Liver (tissue), 9 donors: Measurements from ENCODE around the gene FADS6. TPM values are rescaled to one million over a fixed set of nuclear protein-coding genes. Genes with fewer than 3 reads are reported as not detected.

ENCODE experiments used
- DNase-seq: peaks from one replicate; pipeline ENCODE4 v3.0.0-alpha.2; 2017; ENCODE audit warnings: low spot score
- H3K27ac ChIP-seq, 2 donors: one replicate each; pipeline ENCODE4 v1.7.0; 2013; ENCODE audit warnings: inconsistent platforms in 2 of 2, low read length in 2 of 2, control low read depth in 1 of 2, low read depth in 1 of 2, mild to moderate bottlenecking in 1 of 2
- H3K27me3 ChIP-seq, 4 donors: one replicate each; pipeline versions ENCODE4 v1.6.1 to v1.7.0; 2013; ENCODE audit warnings: low read length in 3 of 4, inconsistent platforms in 1 of 4, mild to moderate bottlenecking in 1 of 4, moderate library complexity in 1 of 4; ENCODE audit not compliant: control insufficient read depth in 4 of 4, insufficient read depth in 4 of 4
- H3K36me3 ChIP-seq, 4 donors: one replicate each; pipeline versions ENCODE4 v1.6.1 to v1.7.0; 2013; ENCODE audit warnings: low read length in 3 of 4, mild to moderate bottlenecking in 3 of 4, low read depth in 1 of 4, moderate library complexity in 1 of 4; ENCODE audit not compliant: control insufficient read depth in 4 of 4, insufficient read depth in 3 of 4
- H3K4me1 ChIP-seq, 4 donors: one replicate each; pipeline versions ENCODE4 v1.6.1 to v1.7.0; 2013; ENCODE audit warnings: low read length in 3 of 4, mild to moderate bottlenecking in 3 of 4, moderate library complexity in 1 of 4; ENCODE audit not compliant: control insufficient read depth in 4 of 4, insufficient read depth in 4 of 4
- H3K4me3 ChIP-seq, 3 donors: one replicate each; pipeline versions ENCODE4 v1.6.1 to v1.7.0; 2013; ENCODE audit warnings: low read length in 3 of 3, control low read depth in 1 of 3, low read depth in 1 of 3, mild to moderate bottlenecking in 1 of 3
- H3K9ac ChIP-seq, 2 donors: one replicate each; pipeline ENCODE4 v1.7.0; 2013; ENCODE audit warnings: low read length in 2 of 2, mild to moderate bottlenecking in 2 of 2, moderate library complexity in 2 of 2, control low read depth in 1 of 2, low read depth in 1 of 2
- H3K9me3 ChIP-seq, 4 donors: one replicate each; pipeline versions ENCODE4 v1.6.1 to v1.7.0; 2013; ENCODE audit warnings: low read length in 3 of 4; ENCODE audit not compliant: control insufficient read depth in 4 of 4
- ATF3 ChIP-seq: IDR thresholded peaks from 2 replicates; pipeline ENCODE4 v1.6.1; 2016; ENCODE audit warnings: antibody characterized with exemption
- CTCF ChIP-seq: fragments of 150-350 bp; IDR thresholded peaks from 2 replicates; pipeline ENCODE4 v1.5.1; 2017; ENCODE audit warnings: improper control_type of control experiment, low read depth, low read length; ENCODE audit not compliant: missing input control
- EGR1 ChIP-seq, 2 donors: IDR thresholded peaks; 2 replicates each; pipeline ENCODE4 v1.6.1; 2016 to 2018; ENCODE audit warnings: antibody characterized with exemption in 2 of 2, low read depth in 2 of 2
- FOXA1 ChIP-seq: IDR thresholded peaks from 2 replicates; pipeline ENCODE4 v1.6.1; 2016; ENCODE audit warnings: antibody characterized with exemption
- FOXA2 ChIP-seq: IDR thresholded peaks from 2 replicates; pipeline ENCODE4 v1.6.1; 2016; ENCODE audit warnings: antibody characterized with exemption
- GABPA ChIP-seq, 2 donors: IDR thresholded peaks in 1 of 2; conservative IDR thresholded peaks in 1 of 2; 2 replicates each; pipeline ENCODE4 v1.6.1; 2016; ENCODE audit warnings: antibody characterized with exemption in 2 of 2, mild to moderate bottlenecking in 1 of 2, moderate library complexity in 1 of 2
- HNF4A ChIP-seq, 2 donors: conservative IDR thresholded peaks; 2 replicates each; pipeline ENCODE4 v1.6.1; 2016; ENCODE audit warnings: antibody characterized with exemption in 2 of 2, mild to moderate bottlenecking in 2 of 2
- HNF4G ChIP-seq: IDR thresholded peaks from 2 replicates; pipeline ENCODE4 v1.6.1; 2016; ENCODE audit warnings: antibody characterized with exemption
- JUND ChIP-seq, 2 donors: IDR thresholded peaks; 2 replicates each; pipeline ENCODE4 v1.6.1; 2016; ENCODE audit warnings: antibody characterized with exemption in 2 of 2
- MAX ChIP-seq: IDR thresholded peaks from 2 replicates; pipeline ENCODE4 v1.6.1; 2016; ENCODE audit warnings: antibody characterized with exemption
- NR2F2 ChIP-seq: IDR thresholded peaks from 2 replicates; pipeline ENCODE4 v1.6.1; 2016; ENCODE audit warnings: antibody characterized with exemption
- RAD21 ChIP-seq, 2 donors: IDR thresholded peaks; 2 replicates each; pipeline ENCODE4 v1.6.1; 2016; ENCODE audit warnings: antibody characterized with exemption in 2 of 2, mild to moderate bottlenecking in 2 of 2
- REST ChIP-seq: IDR thresholded peaks from 2 replicates; pipeline ENCODE4 v1.6.1; 2016; ENCODE audit warnings: antibody characterized with exemption, mild to moderate bottlenecking
- RXRA ChIP-seq, 2 donors: IDR thresholded peaks; 2 replicates each; pipeline ENCODE4 v1.6.1; 2017 to 2018; ENCODE audit warnings: antibody characterized with exemption in 2 of 2, mild to moderate bottlenecking in 1 of 2
- SP1 ChIP-seq: IDR thresholded peaks from 2 replicates; pipeline ENCODE4 v1.6.1; 2018; ENCODE audit warnings: antibody characterized with exemption, mild to moderate bottlenecking
- TAF1 ChIP-seq: conservative IDR thresholded peaks from 2 replicates; pipeline ENCODE4 v1.6.1; 2016; ENCODE audit warnings: antibody characterized with exemption, mild to moderate bottlenecking
- YY1 ChIP-seq: IDR thresholded peaks from 2 replicates; pipeline ENCODE4 v1.6.1; 2016; ENCODE audit warnings: antibody characterized with exemption, mild to moderate bottlenecking
- ZBTB33 ChIP-seq: IDR thresholded peaks from 2 replicates; pipeline ENCODE4 v1.6.1; 2016; ENCODE audit warnings: antibody characterized with exemption
- WGBS: extraction: QIAGEN DNeasy Blood & Tissue Kit; methylation state at CpG from one replicate; pipeline ENCODE4 v1.1.7; 2013; 5-methylcytosine and 5-hydroxymethylcytosine counted together
- polyA plus RNA-seq, 2 donors: library from polyadenylated mRNA; stranded (reverse) in 1 of 2; unstranded in 1 of 2; fragments of 200-250 nt in 1 of 2; fragments of >200 nt in 1 of 2; fragmentation: Nextera tagmentation in 1 of 2; extraction: Ambion mirVana in 1 of 2; gene quantifications; one replicate each; pipeline versions ENCODE4 v1.2.1 to v1.2.3, GENCODE V29; 2013 to 2015
- total RNA-seq, 2 donors: library from RNA; depleted of rRNA; stranded (reverse); fragments of >200 nt; gene quantifications; one replicate each; pipeline ENCODE4 v1.2.3, GENCODE V29; 2014
- donor health status: healthy.
- donor health status: healthy.
- donor health status: healthy.
- donor health status: healthy.
- donor health status: healthy.

The FADS6 gene
- total and polyA plus RNA-seq, 4 donors: 2.1 to 7.1 (median 4.2) TPM; not detected in 1

GRCh38 chr17:74903671-74904070, 10.2 kb upstream of the FADS6 start (continued):
- TF ChIP-seq REST: no peak
- TF ChIP-seq FOXA1: no peak
- no peak for TF ChIP-seq HNF4A (conservative IDR thresholded peaks at IDR 0.05)

GRCh38 chr17:74903034-74903433, 9.6 kb upstream of the FADS6 start:
- Histone ChIP-seq H3K4me3 (no peak overlapping the region), H3K9ac (no peak overlapping the region), H3K27ac (no peak overlapping the region), H3K9me3 (no peaks in the 10 kb centered on the region), H3K4me1 (no peaks in the 10 kb centered on the region), H3K36me3 (no peaks in the 10 kb centered on the region), H3K27me3 (peaks cover 0 to 3% (median under 1%) of the 10 kb centered on the region in 4 donors)
- WGBS: 83% methylated on average over 9 of the region's 9 CpGs
- TF ChIP-seq CTCF: no peak
- no peak for TF ChIP-seq YY1
- TF ChIP-seq FOXA2: no peak
- TF ChIP-seq HNF4G: no peak
- no peak for TF ChIP-seq TAF1
- no peak for TF ChIP-seq NR2F2
- no peak for TF ChIP-seq RXRA (IDR thresholded peaks at IDR 0.05)
- TF ChIP-seq RAD21 (IDR thresholded peaks at IDR 0.05): no peak
- no peak for TF ChIP-seq JUND (IDR thresholded peaks at IDR 0.05)
- no peak for TF ChIP-seq HNF4A (conservative IDR thresholded peaks at IDR 0.05)
- TF ChIP-seq SP1: no peak
- no peak for TF ChIP-seq MAX
- no peak for TF ChIP-seq GABPA (IDR thresholded peaks at IDR 0.05 in 1 of 2, conservative IDR thresholded peaks at IDR 0.05 in 1 of 2)
- no peak for DNase-seq

- H3K27ac ChIP-seq: no peak overlapping the region
- DNase-seq: no peak
- H3K36me3 ChIP-seq: no peaks in the 10 kb centered on the region
- peaks cover 0 to 3% (median under 1%) of the 10 kb centered on the region in 4 donors for H3K27me3 ChIP-seq
- H3K4me1 ChIP-seq: no peaks in the 10 kb centered on the region
- no peak overlapping the region for H3K4me3 ChIP-seq
- no peaks in the 10 kb centered on the region for H3K9me3 ChIP-seq
- WGBS: 77% methylated on average over 14 of the region's 14 CpGs
- H3K9ac ChIP-seq: no peak overlapping the region
- TF ChIP-seq ZBTB33 (no peak), RXRA (IDR thresholded peaks at IDR 0.05) (no peak), FOXA2 (no peak), YY1 (no peak), HNF4A (conservative IDR thresholded peaks at IDR 0.05) (no peak), JUND (IDR thresholded peaks at IDR 0.05) (no peak), CTCF (no peak), EGR1 (IDR thresholded peaks at IDR 0.05; ENCODE audit: low read depth in 2 of 2) (no peak), ATF3 (no peak), MAX (no peak)
Measured at GRCh38 chr17:74901353-74902135, 8.1 kb upstream of the FADS6 start.
